ENCODE results near the gene NEO1.

DNA sequence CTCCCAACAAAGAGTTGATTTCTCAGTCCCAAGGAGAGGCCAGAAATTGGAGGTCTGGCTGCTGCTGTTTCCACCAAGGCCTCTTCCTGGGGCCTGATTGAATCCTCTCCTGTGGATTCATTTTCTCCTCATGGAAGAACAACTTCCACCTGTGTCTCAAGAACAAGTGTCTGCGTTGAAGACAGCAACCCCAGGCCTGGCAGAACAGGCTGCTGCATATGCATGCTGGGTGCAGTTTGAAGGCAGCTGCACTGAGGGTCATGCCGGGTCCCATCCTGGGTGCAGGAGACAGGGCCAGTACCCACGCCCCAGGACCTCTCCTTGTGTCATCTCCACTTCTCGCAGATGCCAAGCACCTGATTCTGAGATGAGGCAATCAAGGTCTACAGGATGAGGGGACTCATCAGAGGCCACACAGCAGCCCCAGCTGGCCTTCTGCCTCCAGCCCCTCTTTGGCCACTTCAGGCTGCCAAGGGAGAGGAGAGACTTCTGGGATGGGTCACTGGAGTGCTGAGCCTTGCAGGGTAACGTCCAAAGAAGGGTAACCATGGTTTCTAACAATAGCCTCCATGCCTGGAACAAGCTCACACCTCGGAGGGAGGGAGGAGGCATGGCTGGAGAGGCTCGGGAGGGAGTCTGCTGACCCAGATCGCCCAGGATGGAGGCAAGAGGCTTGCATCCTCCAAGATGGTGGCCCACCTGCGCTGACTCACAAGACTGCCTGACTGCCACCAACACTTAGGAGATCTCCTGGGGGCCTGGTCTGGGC, 286.5 kb downstream of the NEO1 start:
- TF ChIP-seq POLR2AphosphoS5 (IDR thresholded peaks at IDR 0.05; ENCODE audit: borderline replicate concordance, low read depth, low read length) (no peak), EZH2 (IDR thresholded peaks at IDR 0.05) (no peak), FOXP2 (optimal IDR thresholded peaks at IDR 0.05; ENCODE audit: control extremely low read depth, extremely low read length, insufficient read depth) (no peak)

Data from SK-N-MC (cell line).